ENCODE data around the gene SFMBT1. TPM values are rescaled to one million over a fixed set of nuclear protein-coding genes. Genes with fewer than 3 reads are reported as not detected.

Gene SFMBT1
- polyA plus RNA-seq, 3 donors, result 0.61 to 2.7 (median 0.91) TPM

DNA sequence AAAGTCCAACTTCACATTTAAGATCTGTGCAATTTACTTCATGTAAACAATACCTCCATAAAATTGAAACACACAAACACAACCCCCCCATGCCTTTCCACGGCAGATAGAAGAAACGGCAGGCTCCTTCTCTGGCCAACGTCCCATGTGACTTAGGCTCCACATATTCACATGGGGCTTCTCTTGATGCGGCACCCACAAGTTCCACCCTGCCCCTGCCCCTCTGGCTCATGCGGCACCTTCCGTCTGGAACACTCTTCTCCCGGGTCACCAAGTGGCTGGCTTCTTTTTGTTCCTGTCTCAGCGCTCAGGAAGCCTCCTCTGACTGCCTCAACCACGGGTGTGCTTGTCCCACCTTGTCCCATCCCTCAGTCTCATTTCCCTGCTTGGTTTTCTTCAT lies 174.1 kb downstream of the SFMBT1 start:
- H3K36me3 ChIP-seq (replicated peaks in 1 of 2; ENCODE audit: control insufficient read depth in 1 of 2, insufficient read depth in 2 of 2, low read length in 2 of 2), result peaks cover 6 to 8% of the 10 kb centered on the region in 2 donors
- WGBS (ENCODE audit: insufficient coverage), result 84% methylated on average over 9 of the region's 9 CpGs
- peaks cover 93% of the 10 kb centered on the region for H4K20me1 ChIP-seq (ENCODE audit: insufficient read depth, low read length)
- no peak overlapping the region for H3K4me2 ChIP-seq (replicated peaks; ENCODE audit: extremely low read depth, low read length, poor library complexity, severe bottlenecking)
- Mint-ChIP-seq H3K4me1 (peaks cover 42% of the 10 kb centered on the region), H3K4me3 (no peak overlapping the region), H3K27me3 (ENCODE audit: low read depth in 3 of 3) (peaks cover 0 to 2% (median 2%) of the 10 kb centered on the region in 3 donors), H3K27ac (peak overlapping the region in 1 of 7 donors; percentile 38), H3K36me3 (peaks cover 32 to 33% of the 10 kb centered on the region in 2 donors), H3K9me3 (peaks cover 0 to 5% (median under 1%) of the 10 kb centered on the region in 7 donors)
- no peak for DNase-seq
- H3K9ac ChIP-seq (ENCODE audit: insufficient read depth, low read length, poor library complexity, severe bottlenecking), result no peak overlapping the region
- no peaks in the 10 kb centered on the region for H3K27me3 ChIP-seq (ENCODE audit: control insufficient read depth in 2 of 2, insufficient read depth in 2 of 2, low read length in 2 of 2)
- TF ChIP-seq, protein P1, sequence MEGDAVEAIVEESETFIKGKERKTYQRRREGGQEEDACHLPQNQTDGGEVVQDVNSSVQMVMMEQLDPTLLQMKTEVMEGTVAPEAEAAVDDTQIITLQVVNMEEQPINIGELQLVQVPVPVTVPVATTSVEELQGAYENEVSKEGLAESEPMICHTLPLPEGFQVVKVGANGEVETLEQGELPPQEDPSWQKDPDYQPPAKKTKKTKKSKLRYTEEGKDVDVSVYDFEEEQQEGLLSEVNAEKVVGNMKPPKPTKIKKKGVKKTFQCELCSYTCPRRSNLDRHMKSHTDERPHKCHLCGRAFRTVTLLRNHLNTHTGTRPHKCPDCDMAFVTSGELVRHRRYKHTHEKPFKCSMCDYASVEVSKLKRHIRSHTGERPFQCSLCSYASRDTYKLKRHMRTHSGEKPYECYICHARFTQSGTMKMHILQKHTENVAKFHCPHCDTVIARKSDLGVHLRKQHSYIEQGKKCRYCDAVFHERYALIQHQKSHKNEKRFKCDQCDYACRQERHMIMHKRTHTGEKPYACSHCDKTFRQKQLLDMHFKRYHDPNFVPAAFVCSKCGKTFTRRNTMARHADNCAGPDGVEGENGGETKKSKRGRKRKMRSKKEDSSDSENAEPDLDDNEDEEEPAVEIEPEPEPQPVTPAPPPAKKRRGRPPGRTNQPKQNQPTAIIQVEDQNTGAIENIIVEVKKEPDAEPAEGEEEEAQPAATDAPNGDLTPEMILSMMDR (IDR thresholded peaks at IDR 0.05), result no peak
- peaks cover 64% of the 10 kb centered on the region for H3K79me2 ChIP-seq (ENCODE audit: insufficient read depth, low read length)
- no peak overlapping the region for H3K27ac ChIP-seq (ENCODE audit: low read depth in 1 of 2, low read length in 2 of 2)
- H2AFZ ChIP-seq (ENCODE audit: insufficient read depth, low read depth, low read length, poor library complexity, severe bottlenecking), result no peak overlapping the region
- no peak overlapping the region for H3K4me3 ChIP-seq (replicated peaks in 1 of 3; ENCODE audit: low read depth in 2 of 3, low read length in 3 of 3)
- intact Hi-C loops (cut with micrococcal nuclease), result loop anchor here in 1 of 2 donors (10.0 kb wide), 1 partner anchor 203 kb away; no protein-coding TSS in a partner anchor
- H3K9me3 ChIP-seq (replicated peaks in 1 of 2; ENCODE audit: control insufficient read depth in 1 of 2, insufficient read depth in 1 of 2, low read length in 2 of 2), result peaks cover 0 to 2% of the 10 kb centered on the region in 2 donors
- H3K4me1 ChIP-seq (ENCODE audit: control insufficient read depth in 1 of 2, insufficient read depth in 2 of 2, low read length in 2 of 2), result peaks cover 11 to 12% of the 10 kb centered on the region in 2 donors

GRCh38 chr3:52870471-52870870 lies 175.4 kb downstream of the SFMBT1 start:
- Mint-ChIP-seq H3K4me1 (peaks cover 32% of the 10 kb centered on the region), H3K36me3 (peaks cover 43 to 45% of the 10 kb centered on the region in 2 donors), H3K27ac (no peak overlapping the region), H3K4me3 (no peak overlapping the region), H3K9me3 (peaks cover 9 to 18% (median 11%) of the 10 kb centered on the region in 7 donors), H3K27me3 (ENCODE audit: low read depth in 3 of 3) (peaks cover 0 to 2% (median 2%) of the 10 kb centered on the region in 3 donors)
- H3K4me1 ChIP-seq (ENCODE audit: control insufficient read depth in 1 of 2, insufficient read depth in 2 of 2, low read length in 2 of 2), result peaks cover 7% of the 10 kb centered on the region in 2 donors
- WGBS (ENCODE audit: insufficient coverage), result 96% methylated on average over 10 of the region's 10 CpGs
- H4K20me1 ChIP-seq (ENCODE audit: insufficient read depth, low read length), result peaks cover 94% of the 10 kb centered on the region
- intact Hi-C loops (cut with micrococcal nuclease), result loop anchor here in 1 of 2 donors (10.0 kb wide), 1 partner anchor 204 kb away; no protein-coding TSS in a partner anchor
- DNase-seq, result no peak
- H3K4me3 ChIP-seq (replicated peaks in 1 of 3; ENCODE audit: low read depth in 2 of 3, low read length in 3 of 3), result no peak overlapping the region
- no peak overlapping the region for H3K27ac ChIP-seq (ENCODE audit: low read depth in 1 of 2, low read length in 2 of 2)
- no peak overlapping the region for H2AFZ ChIP-seq (ENCODE audit: insufficient read depth, low read depth, low read length, poor library complexity, severe bottlenecking)
- H3K79me2 ChIP-seq (ENCODE audit: insufficient read depth, low read length), result peaks cover 64% of the 10 kb centered on the region
- peaks cover 9 to 20% of the 10 kb centered on the region in 2 donors for H3K36me3 ChIP-seq (replicated peaks in 1 of 2; ENCODE audit: control insufficient read depth in 1 of 2, insufficient read depth in 2 of 2, low read length in 2 of 2)
- TF ChIP-seq, protein P1 (IDR thresholded peaks at IDR 0.05), result no peak
- H3K27me3 ChIP-seq (ENCODE audit: control insufficient read depth in 2 of 2, insufficient read depth in 2 of 2, low read length in 2 of 2), result no peaks in the 10 kb centered on the region
- H3K9ac ChIP-seq (ENCODE audit: insufficient read depth, low read length, poor library complexity, severe bottlenecking), result no peak overlapping the region
- no peak overlapping the region for H3K4me2 ChIP-seq (replicated peaks; ENCODE audit: extremely low read depth, low read length, poor library complexity, severe bottlenecking)
- peaks cover 12 to 14% of the 10 kb centered on the region in 2 donors for H3K9me3 ChIP-seq (replicated peaks in 1 of 2; ENCODE audit: control insufficient read depth in 1 of 2, insufficient read depth in 1 of 2, low read length in 2 of 2)
